HEK293 (cell line): ENCODE results near the gene TICAM1.
A peak's percentile ranks its signal among the peaks of the same experiment; 100 is the strongest.

Experiments used
- CTCF ChIA-PET: fragments of 350-600 bp; formaldehyde crosslinking; extraction: SDS; loops from one replicate; lab custom pipeline; 2021; ENCODE audit warnings: antibody characterized with exemption; lab: Yijun Ruan, JAX
- POLR2A ChIA-PET: fragments of 300-600 bp; formaldehyde crosslinking; extraction: SDS; loops from one replicate; lab custom pipeline; 2020; ENCODE audit warnings: antibody characterized with exemption, inconsistent platforms; lab: Yijun Ruan, JAX
- H3K27ac ChIP-seq: fragments of 200-500 bp; sonication (Bioruptor generic); 2 replicates; pipeline ENCODE4 v1.5.1; 2014; ENCODE audit warnings: low read depth, low read length, control low read depth, inconsistent platforms; ENCODE audit errors: extremely low read depth
- H3K36me3 ChIP-seq, 2 experiments: fragments of 200-500 bp in 1 of 2; sonication (Bioruptor generic) in 1 of 2; 1 replicate in 1 of 2; 2 replicates in 1 of 2; pipeline ENCODE4 v1.5.1; 2014 to 2017; ENCODE audit warnings: inconsistent platforms in 2 of 2, low read length in 2 of 2; ENCODE audit not compliant: control insufficient read depth in 2 of 2, insufficient read depth in 1 of 2
- H3K4me1 ChIP-seq: fragments of 200-500 bp; sonication (Bioruptor generic); 2 replicates; pipeline ENCODE4 v1.5.1; 2014; ENCODE audit warnings: mild to moderate bottlenecking, low read length, inconsistent platforms; ENCODE audit not compliant: control insufficient read depth, insufficient read depth
- H3K4me3 ChIP-seq: 2 replicates; pipeline ENCODE4 v1.5.1; 2011; ENCODE audit warnings: low read depth, mild to moderate bottlenecking, control low read depth, low read length, moderate library complexity
- H3K9me3 ChIP-seq: fragments of 200-500 bp; sonication (Bioruptor generic); 2 replicates; pipeline ENCODE4 v1.5.1; 2014; ENCODE audit warnings: low read depth, low read length, inconsistent platforms; ENCODE audit not compliant: control insufficient read depth, insufficient read depth
- BCL11A ChIP-seq: fragments of 450-650 bp; formaldehyde crosslinking; IDR thresholded peaks from 2 replicates; pipeline ENCODE4 v1.5.1; 2016; ENCODE audit warnings: low read depth, missing biosample characterization, missing genetic modification characterization
- BCL11B ChIP-seq: fragments of 450-650 bp; formaldehyde crosslinking; IDR thresholded peaks from 2 replicates; pipeline ENCODE4 v1.5.1; 2016; ENCODE audit warnings: low read depth, missing biosample characterization, missing genetic modification characterization
- EGR2 ChIP-seq: fragments of 450-650 bp; formaldehyde crosslinking; IDR thresholded peaks from 2 replicates; pipeline ENCODE4 v1.5.1; 2016; ENCODE audit warnings: low read depth, missing biosample characterization, missing genetic modification characterization
- GFI1B ChIP-seq: fragments of 450-650 bp; formaldehyde crosslinking; IDR thresholded peaks from 2 replicates; pipeline ENCODE4 v1.5.1; 2016; ENCODE audit warnings: missing biosample characterization, missing genetic modification characterization
- SCRT2 ChIP-seq: fragments of 450-650 bp; formaldehyde crosslinking; IDR thresholded peaks from 2 replicates; pipeline ENCODE4 v1.5.1; 2016; ENCODE audit warnings: missing biosample characterization, missing genetic modification characterization
- WT1 ChIP-seq: fragments of 450-650 bp; formaldehyde crosslinking; IDR thresholded peaks from 2 replicates; pipeline ENCODE4 v1.5.1; 2016; ENCODE audit warnings: missing biosample characterization, missing genetic modification characterization
- YY2 ChIP-seq: fragments of 450-650 bp; formaldehyde crosslinking; IDR thresholded peaks from 2 replicates; pipeline ENCODE4 v1.5.1; 2016; ENCODE audit warnings: missing biosample characterization, missing genetic modification characterization
- ZBTB20 ChIP-seq: fragments of 450-650 bp; formaldehyde crosslinking; IDR thresholded peaks from 2 replicates; pipeline ENCODE4 v1.5.1; 2016; ENCODE audit warnings: missing biosample characterization, missing genetic modification characterization
- ZIC2 ChIP-seq: fragments of 450-650 bp; formaldehyde crosslinking; IDR thresholded peaks from 2 replicates; pipeline ENCODE4 v1.5.1; 2016; ENCODE audit warnings: missing biosample characterization, missing genetic modification characterization
- ZNF121 ChIP-seq: fragments of 450-650 bp; formaldehyde crosslinking; IDR thresholded peaks from 2 replicates; pipeline ENCODE4 v1.5.1; 2016; ENCODE audit warnings: missing biosample characterization, missing genetic modification characterization
- ZNF211 ChIP-seq: fragments of 450-650 bp; formaldehyde crosslinking; IDR thresholded peaks from 2 replicates; pipeline ENCODE4 v1.5.1; 2016; ENCODE audit warnings: low read depth, missing biosample characterization, missing genetic modification characterization
- ZNF248 ChIP-seq: fragments of 450-650 bp; formaldehyde crosslinking; IDR thresholded peaks from 2 replicates; pipeline ENCODE4 v1.5.1; 2017; ENCODE audit warnings: missing biosample characterization, missing genetic modification characterization
- ZNF280C ChIP-seq: fragments of 450-650 bp; formaldehyde crosslinking; IDR thresholded peaks from 2 replicates; pipeline ENCODE4 v1.5.1; 2016; ENCODE audit warnings: missing biosample characterization, missing genetic modification characterization
- ZNF280D ChIP-seq: fragments of 450-650 bp; formaldehyde crosslinking; IDR thresholded peaks from 2 replicates; pipeline ENCODE4 v1.5.1; 2016; ENCODE audit warnings: missing biosample characterization, missing genetic modification characterization
- ZNF366 ChIP-seq: fragments of 450-650 bp; formaldehyde crosslinking; conservative IDR thresholded peaks from 2 replicates; pipeline ENCODE4 v1.5.1; 2016; ENCODE audit warnings: missing biosample characterization, missing genetic modification characterization
- ZNF544 ChIP-seq: fragments of 450-650 bp; formaldehyde crosslinking; IDR thresholded peaks from 2 replicates; pipeline ENCODE4 v1.5.0; 2017; ENCODE audit warnings: missing biosample characterization, missing genetic modification characterization
- ZNF555 ChIP-seq: fragments of 450-650 bp; formaldehyde crosslinking; conservative IDR thresholded peaks from 2 replicates; pipeline ENCODE4 v1.5.1; 2017; ENCODE audit warnings: missing biosample characterization, mild to moderate bottlenecking, missing genetic modification characterization, inconsistent platforms
- ZNF621 ChIP-seq: fragments of 450-650 bp; formaldehyde crosslinking; IDR thresholded peaks from 2 replicates; pipeline ENCODE4 v1.5.1; 2017; ENCODE audit warnings: missing biosample characterization, missing genetic modification characterization
- ZNF624 ChIP-seq: fragments of 450-650 bp; formaldehyde crosslinking; IDR thresholded peaks from 2 replicates; pipeline ENCODE4 v1.5.1; 2017; ENCODE audit warnings: missing biosample characterization, missing genetic modification characterization
- ZNF704 ChIP-seq: fragments of 450-650 bp; formaldehyde crosslinking; IDR thresholded peaks from 2 replicates; pipeline ENCODE4 v1.5.1; 2016; ENCODE audit warnings: missing biosample characterization, missing genetic modification characterization
- ZNF776 ChIP-seq: fragments of 450-650 bp; formaldehyde crosslinking; IDR thresholded peaks from 2 replicates; pipeline ENCODE4 v1.5.0; 2017; ENCODE audit warnings: missing biosample characterization, missing genetic modification characterization, borderline replicate concordance
- ZSCAN16 ChIP-seq: fragments of 450-650 bp; formaldehyde crosslinking; IDR thresholded peaks from 2 replicates; pipeline ENCODE4 v1.5.1; 2016; ENCODE audit warnings: missing biosample characterization, missing genetic modification characterization
- TF ChIP-seq, protein P1 (sequence below): fragments of 450-650 bp; formaldehyde crosslinking; IDR thresholded peaks from 2 replicates; pipeline ENCODE4 v1.5.1; 2016; ENCODE audit warnings: missing biosample characterization, missing genetic modification characterization

Gene TICAM1

DNA sequence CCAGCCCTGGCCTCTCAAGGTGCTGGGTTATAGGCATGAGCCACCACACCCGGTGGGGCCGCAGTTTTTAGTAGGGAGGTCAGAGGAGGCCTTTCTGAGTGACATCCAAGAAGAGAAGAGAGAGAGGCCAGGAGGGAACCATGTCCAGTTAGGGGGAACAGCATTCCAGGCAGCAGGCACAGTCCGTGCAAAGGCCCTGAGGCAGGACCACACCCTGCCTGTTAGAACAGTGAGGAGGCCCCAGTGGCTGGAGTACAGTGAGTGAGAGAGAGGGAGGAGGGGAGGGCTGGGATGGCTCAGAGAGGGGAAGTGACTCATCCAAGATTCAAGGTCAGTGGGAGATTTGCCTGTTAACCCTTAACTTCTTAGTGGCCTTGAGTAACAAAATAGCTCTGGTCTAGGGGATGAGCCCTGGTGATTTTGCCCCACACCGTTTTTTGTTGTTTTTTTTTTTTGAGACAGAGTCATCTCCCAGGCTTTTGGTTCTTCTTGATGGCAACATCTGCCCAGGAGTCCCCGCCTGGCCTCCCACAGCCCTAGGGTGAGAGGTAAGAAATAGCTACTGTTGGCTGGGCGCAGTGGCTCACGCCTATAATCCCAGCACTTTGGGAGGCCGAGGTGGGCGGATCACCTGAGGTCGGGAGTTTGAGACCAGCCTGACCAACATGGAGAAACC is 38.7 kb upstream of the TICAM1 start (continued):
- TF ChIP-seq BCL11B (tag by site-specific recombination): no peak
- TF ChIP-seq ZNF776: no peak
- TF ChIP-seq ZNF555 (tag by site-specific recombination): no peak
- TF ChIP-seq, protein P1, sequence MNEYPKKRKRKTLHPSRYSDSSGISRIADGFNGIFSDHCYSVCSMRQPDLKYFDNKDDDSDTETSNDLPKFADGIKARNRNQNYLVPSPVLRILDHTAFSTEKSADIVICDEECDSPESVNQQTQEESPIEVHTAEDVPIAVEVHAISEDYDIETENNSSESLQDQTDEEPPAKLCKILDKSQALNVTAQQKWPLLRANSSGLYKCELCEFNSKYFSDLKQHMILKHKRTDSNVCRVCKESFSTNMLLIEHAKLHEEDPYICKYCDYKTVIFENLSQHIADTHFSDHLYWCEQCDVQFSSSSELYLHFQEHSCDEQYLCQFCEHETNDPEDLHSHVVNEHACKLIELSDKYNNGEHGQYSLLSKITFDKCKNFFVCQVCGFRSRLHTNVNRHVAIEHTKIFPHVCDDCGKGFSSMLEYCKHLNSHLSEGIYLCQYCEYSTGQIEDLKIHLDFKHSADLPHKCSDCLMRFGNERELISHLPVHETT (tag by site-specific recombination): peak; percentile 63
- peak; percentile 69; the same call in 1 of the 2 replicates for TF ChIP-seq SCRT2 (tag by site-specific recombination)
- peak; percentile 61 for TF ChIP-seq ZNF366 (tag by site-specific recombination)
- TF ChIP-seq ZNF624: no peak
- TF ChIP-seq ZBTB20 (tag by site-specific recombination): no peak
- no peak for TF ChIP-seq YY2 (tag by site-specific recombination)
- TF ChIP-seq ZNF280D (tag by site-specific recombination): peak; percentile 99
- TF ChIP-seq ZNF248: no peak
- 0 out of 2 replicates have a peak, but pooled peaks have one; percentile 31 for TF ChIP-seq WT1 (tag by site-specific recombination)
- TF ChIP-seq, all 188 proteins: peak for 44

DNA sequence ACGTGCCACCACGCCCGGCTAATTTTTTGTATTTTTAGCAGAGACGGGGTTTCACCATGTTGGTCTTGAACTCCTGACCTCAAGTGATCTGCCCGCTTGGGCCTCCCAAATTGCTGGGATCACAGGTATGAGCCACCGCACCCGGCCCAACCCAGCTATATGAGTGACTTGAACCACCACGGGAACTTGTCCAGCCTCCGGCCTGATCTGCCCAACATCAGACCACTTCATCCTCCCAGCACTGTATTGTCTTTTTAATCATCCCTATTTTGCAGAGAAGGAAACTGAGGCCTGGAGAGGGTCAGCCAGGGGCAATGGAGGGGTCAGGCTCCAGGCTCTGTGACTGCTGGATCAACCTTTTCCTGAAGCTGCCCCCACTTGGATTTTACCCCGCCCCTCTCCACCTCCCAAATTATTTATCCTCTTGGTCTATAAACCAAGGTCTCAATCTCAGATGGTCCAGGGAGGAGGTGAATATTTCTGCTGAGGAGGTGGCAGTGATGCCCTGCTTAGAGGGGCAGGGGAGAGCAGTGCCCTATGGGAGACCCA is 36.8 kb upstream of the TICAM1 start:
- no peaks in the 10 kb centered on the region for H3K36me3 ChIP-seq
- no peak overlapping the region for H3K27ac ChIP-seq
- ChIA-PET POLR2A (interaction anchor here (0.6 to 1.9 kb wide), 5 partner anchors 13 to 163 kb away, joined by 3 to 10 read pairs (median 3); no protein-coding TSS in a partner anchor), CTCF (interaction anchor here (0.6 to 4.0 kb wide), 6 partner anchors 17 to 171 kb away, joined by 3 to 31 read pairs (median 4); no protein-coding TSS in a partner anchor)
- H3K9me3 ChIP-seq: no peaks in the 10 kb centered on the region
- peaks cover 3% of the 10 kb centered on the region; the same call in 1 of the 2 replicates for H3K4me1 ChIP-seq
- no peak overlapping the region for H3K4me3 ChIP-seq
- TF ChIP-seq GFI1B (tag by site-specific recombination): no peak
- no peak for TF ChIP-seq ZNF211 (tag by site-specific recombination)
- no peak for TF ChIP-seq ZNF121 (tag by site-specific recombination)
- no peak for TF ChIP-seq EGR2 (tag by site-specific recombination)
- no peak for TF ChIP-seq ZNF621 (tag by site-specific recombination)
- no peak for TF ChIP-seq ZNF704 (tag by site-specific recombination)
- TF ChIP-seq ZNF280C (tag by site-specific recombination): no peak
- no peak for TF ChIP-seq WT1 (tag by site-specific recombination)
- TF ChIP-seq ZIC2 (tag by site-specific recombination): no peak
- TF ChIP-seq ZSCAN16 (tag by site-specific recombination): no peak
- TF ChIP-seq ZNF544 (tag by site-specific recombination): no peak
- TF ChIP-seq BCL11A (tag by site-specific recombination): no peak
